CD14-positive monocyte (primary cell): ENCODE measurements around the gene MS4A4E. TPM values are rescaled to one million over a fixed set of nuclear protein-coding genes. Genes with fewer than 3 reads are reported as not detected.
"Not testable (repeated sequence)": the region's sequence is repeated elsewhere in the genome, so short reads cannot be mapped to it uniquely, and the experiment has no call there.

Source experiments
- DNase-seq, 3 donors: peaks; one replicate each; pipeline ENCODE4 v3.0.0-alpha.2; 2011 to 2022
- H2AFZ ChIP-seq: 2 replicates; pipeline ENCODE4 v1.6.0; 2012; ENCODE audit warnings: mild to moderate bottlenecking, low read depth, low read length, inconsistent platforms; ENCODE audit not compliant: insufficient read depth, poor library complexity, severe bottlenecking
- H3K27ac ChIP-seq, 2 donors: 1 replicate in 1 of 2; 2 replicates in 1 of 2; pipeline ENCODE4 v1.5.1; 2012 to 2013; ENCODE audit warnings: low read length in 2 of 2, control low read depth in 1 of 2, inconsistent platforms in 1 of 2, low read depth in 1 of 2, mild to moderate bottlenecking in 1 of 2
- H3K27me3 ChIP-seq, 2 donors: one replicate each; pipeline versions ENCODE4 v1.6.0 to v1.6.1; 2011 to 2013; ENCODE audit warnings: low read length in 2 of 2; ENCODE audit not compliant: control insufficient read depth in 2 of 2, insufficient read depth in 2 of 2
- H3K36me3 ChIP-seq, 2 donors: replicated peaks in 1 of 2; 1 replicate in 1 of 2; 2 replicates in 1 of 2; pipeline versions ENCODE4 v1.5.1 to v1.6.1; 2012 to 2013; ENCODE audit warnings: low read length in 2 of 2, control low read depth in 1 of 2, inconsistent platforms in 1 of 2, mild to moderate bottlenecking in 1 of 2; ENCODE audit not compliant: insufficient read depth in 2 of 2, control insufficient read depth in 1 of 2
- H3K4me1 ChIP-seq, 2 donors: 1 replicate in 1 of 2; 2 replicates in 1 of 2; pipeline versions ENCODE4 v1.5.1 to v1.6.1; 2012 to 2013; ENCODE audit warnings: low read length in 2 of 2, control low read depth in 1 of 2, inconsistent platforms in 1 of 2, mild to moderate bottlenecking in 1 of 2, moderate library complexity in 1 of 2; ENCODE audit not compliant: insufficient read depth in 2 of 2, control insufficient read depth in 1 of 2
- H3K4me2 ChIP-seq: replicated peaks from 2 replicates; pipeline ENCODE3; 2012; ENCODE audit warnings: low read length, moderate library complexity, mild to moderate bottlenecking; ENCODE audit not compliant: poor library complexity, severe bottlenecking; ENCODE audit errors: extremely low read depth
- H3K4me3 ChIP-seq, 3 experiments: fragments of 200-600 bp in 1 of 3; sonication (generic) in 1 of 3; replicated peaks in 1 of 3; 1 replicate in 2 of 3; 2 replicates in 1 of 3; pipeline ENCODE4 v1.5.1; 2011 to 2013; ENCODE audit warnings: low read length in 3 of 3, mild to moderate bottlenecking in 3 of 3, control low read depth in 2 of 3, low read depth in 2 of 3, inconsistent platforms in 1 of 3, moderate library complexity in 1 of 3
- H3K79me2 ChIP-seq: 2 replicates; pipeline ENCODE4 v1.6.0; 2012; ENCODE audit warnings: mild to moderate bottlenecking, control low read depth, inconsistent platforms, low read length, moderate library complexity; ENCODE audit not compliant: insufficient read depth
- H3K9ac ChIP-seq: 2 replicates; pipeline ENCODE4 v1.6.0; 2017; ENCODE audit warnings: low read length, mild to moderate bottlenecking; ENCODE audit not compliant: insufficient read depth, poor library complexity, severe bottlenecking
- H3K9me3 ChIP-seq, 2 donors: replicated peaks in 1 of 2; 1 replicate in 1 of 2; 2 replicates in 1 of 2; pipeline versions ENCODE4 v1.5.1 to v1.6.1; 2012 to 2013; ENCODE audit warnings: low read length in 2 of 2, control low read depth in 1 of 2; ENCODE audit not compliant: control insufficient read depth in 1 of 2, insufficient read depth in 1 of 2
- H4K20me1 ChIP-seq: 2 replicates; pipeline ENCODE4 v1.6.0; 2012; ENCODE audit warnings: mild to moderate bottlenecking, low read length, control low read depth, moderate library complexity; ENCODE audit not compliant: insufficient read depth
- H3K27ac Mint-ChIP-seq, 7 donors: one replicate each; pipeline ENCODE4 v1.8.0; 2020; ENCODE audit warnings: mild to moderate bottlenecking in 7 of 7, mixed read lengths in 7 of 7, moderate library complexity in 6 of 7, inconsistent platforms in 2 of 7
- H3K27me3 Mint-ChIP-seq, 3 donors: one replicate each; pipeline ENCODE4 v1.8.0; 2021 to 2022; ENCODE audit warnings: low read depth in 3 of 3, mild to moderate bottlenecking in 3 of 3, mixed read lengths in 3 of 3, moderate library complexity in 3 of 3, inconsistent platforms in 1 of 3
- H3K36me3 Mint-ChIP-seq, 2 donors: one replicate each; pipeline ENCODE4 v1.8.0; 2020; ENCODE audit warnings: mixed read lengths in 2 of 2, inconsistent platforms in 1 of 2, mild to moderate bottlenecking in 1 of 2
- H3K4me1 Mint-ChIP-seq: one replicate; pipeline ENCODE4 v1.8.0; 2020; ENCODE audit warnings: mild to moderate bottlenecking, mixed read lengths
- H3K4me3 Mint-ChIP-seq, 2 donors: one replicate each; pipeline ENCODE4 v1.8.0; 2020; ENCODE audit warnings: mild to moderate bottlenecking in 2 of 2, mixed read lengths in 2 of 2, moderate library complexity in 1 of 2
- H3K9me3 Mint-ChIP-seq, 7 donors: one replicate each; pipeline ENCODE4 v1.8.0; 2020 to 2022; ENCODE audit warnings: mixed read lengths in 7 of 7, mild to moderate bottlenecking in 6 of 7, moderate library complexity in 6 of 7, inconsistent platforms in 2 of 7
- WGBS: methylation state at CpG from one replicate; pipeline ENCODE4 v1.1.5; 2013; ENCODE audit warnings: missing lambda C conversion rate; ENCODE audit not compliant: insufficient coverage; 5-methylcytosine and 5-hydroxymethylcytosine counted together
- intact Hi-C, 2 donors: fragments of 100-400 bp; cut with micrococcal nuclease; formaldehyde crosslinking; loops; one replicate each; pipeline versions ENCODE4 v1.15.0 to v1.15.1; 2023
- polyA plus RNA-seq, 3 donors: library from polyadenylated mRNA; depleted of rRNA in 1 of 3; unstranded in 2 of 3; stranded (reverse) in 1 of 3; fragments of 300-500 nt in 2 of 3; fragments of >200 nt in 1 of 3; fragmentation: Illumina TruSeq in 2 of 3; gene quantifications; 1 replicate in 2 of 3; 2 replicates in 1 of 3; pipeline ENCODE4 v1.2.3, GENCODE V29; 2012 to 2021
- TF ChIP-seq, protein P1 (sequence below): fragments of 200-600 bp; IDR thresholded peaks from one replicate; pipeline ENCODE4 v1.8.0; 2022; ENCODE audit warnings: antibody characterized with exemption, mild to moderate bottlenecking

Gene MS4A4E
- polyA plus RNA-seq, 3 donors, result 1.00 to 10.2 (median 1.1) TPM

DNA sequence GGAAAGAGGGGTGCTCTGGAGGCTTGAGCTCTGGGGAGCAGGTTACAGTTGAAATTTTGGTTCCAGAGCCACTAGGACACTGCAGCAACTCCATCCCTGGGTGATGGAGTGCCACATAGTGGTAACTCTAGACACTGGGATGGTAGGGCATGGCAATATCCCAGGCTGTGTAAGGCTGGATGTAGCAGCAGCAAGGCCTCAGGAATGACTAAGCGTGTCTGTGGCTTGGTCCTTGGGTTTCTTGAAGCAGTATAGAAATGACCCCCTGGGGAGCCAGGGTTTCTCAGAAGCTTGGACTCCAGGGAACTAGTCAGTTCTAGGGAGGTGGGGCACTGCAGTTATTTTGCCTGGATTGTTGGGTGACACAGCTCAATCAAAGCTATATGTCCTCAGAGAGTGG is 45.6 kb upstream of the MS4A4E start:
- H3K4me3 ChIP-seq, result no peak overlapping the region
- no peak overlapping the region for H2AFZ ChIP-seq
- H3K27ac ChIP-seq, result no peak overlapping the region
- no peak overlapping the region for H3K4me2 ChIP-seq
- peaks cover 34 to 61% of the 10 kb centered on the region in 2 donors for H3K36me3 Mint-ChIP-seq
- H3K9me3 ChIP-seq, result peaks cover 0 to 5% of the 10 kb centered on the region in 2 donors
- H3K9me3 Mint-ChIP-seq, result peaks cover 0 to 12% (median 5%) of the 10 kb centered on the region in 7 donors
- no peak for DNase-seq
- 100% methylated on average over 1 of the region's 1 CpG for WGBS
- peaks cover 0 to 4% of the 10 kb centered on the region in 2 donors for H3K4me1 ChIP-seq
- no peaks in the 10 kb centered on the region for H4K20me1 ChIP-seq
- peaks cover 70% of the 10 kb centered on the region for H3K79me2 ChIP-seq
- peaks cover 12 to 37% of the 10 kb centered on the region in 2 donors for H3K36me3 ChIP-seq
- intact Hi-C loops, result no loop called here
- H3K27me3 Mint-ChIP-seq, result no peaks in the 10 kb centered on the region
- H3K27ac Mint-ChIP-seq, result peak overlapping the region in 4 of 7 donors; percentile 1 to 70 (median 26)
- H3K27me3 ChIP-seq, result no peaks in the 10 kb centered on the region
- no peak overlapping the region for H3K9ac ChIP-seq
- H3K4me1 Mint-ChIP-seq, result peaks cover 29% of the 10 kb centered on the region
- TF ChIP-seq, protein P1, sequence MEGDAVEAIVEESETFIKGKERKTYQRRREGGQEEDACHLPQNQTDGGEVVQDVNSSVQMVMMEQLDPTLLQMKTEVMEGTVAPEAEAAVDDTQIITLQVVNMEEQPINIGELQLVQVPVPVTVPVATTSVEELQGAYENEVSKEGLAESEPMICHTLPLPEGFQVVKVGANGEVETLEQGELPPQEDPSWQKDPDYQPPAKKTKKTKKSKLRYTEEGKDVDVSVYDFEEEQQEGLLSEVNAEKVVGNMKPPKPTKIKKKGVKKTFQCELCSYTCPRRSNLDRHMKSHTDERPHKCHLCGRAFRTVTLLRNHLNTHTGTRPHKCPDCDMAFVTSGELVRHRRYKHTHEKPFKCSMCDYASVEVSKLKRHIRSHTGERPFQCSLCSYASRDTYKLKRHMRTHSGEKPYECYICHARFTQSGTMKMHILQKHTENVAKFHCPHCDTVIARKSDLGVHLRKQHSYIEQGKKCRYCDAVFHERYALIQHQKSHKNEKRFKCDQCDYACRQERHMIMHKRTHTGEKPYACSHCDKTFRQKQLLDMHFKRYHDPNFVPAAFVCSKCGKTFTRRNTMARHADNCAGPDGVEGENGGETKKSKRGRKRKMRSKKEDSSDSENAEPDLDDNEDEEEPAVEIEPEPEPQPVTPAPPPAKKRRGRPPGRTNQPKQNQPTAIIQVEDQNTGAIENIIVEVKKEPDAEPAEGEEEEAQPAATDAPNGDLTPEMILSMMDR, result no peak
- no peak overlapping the region for H3K4me3 Mint-ChIP-seq

DNA sequence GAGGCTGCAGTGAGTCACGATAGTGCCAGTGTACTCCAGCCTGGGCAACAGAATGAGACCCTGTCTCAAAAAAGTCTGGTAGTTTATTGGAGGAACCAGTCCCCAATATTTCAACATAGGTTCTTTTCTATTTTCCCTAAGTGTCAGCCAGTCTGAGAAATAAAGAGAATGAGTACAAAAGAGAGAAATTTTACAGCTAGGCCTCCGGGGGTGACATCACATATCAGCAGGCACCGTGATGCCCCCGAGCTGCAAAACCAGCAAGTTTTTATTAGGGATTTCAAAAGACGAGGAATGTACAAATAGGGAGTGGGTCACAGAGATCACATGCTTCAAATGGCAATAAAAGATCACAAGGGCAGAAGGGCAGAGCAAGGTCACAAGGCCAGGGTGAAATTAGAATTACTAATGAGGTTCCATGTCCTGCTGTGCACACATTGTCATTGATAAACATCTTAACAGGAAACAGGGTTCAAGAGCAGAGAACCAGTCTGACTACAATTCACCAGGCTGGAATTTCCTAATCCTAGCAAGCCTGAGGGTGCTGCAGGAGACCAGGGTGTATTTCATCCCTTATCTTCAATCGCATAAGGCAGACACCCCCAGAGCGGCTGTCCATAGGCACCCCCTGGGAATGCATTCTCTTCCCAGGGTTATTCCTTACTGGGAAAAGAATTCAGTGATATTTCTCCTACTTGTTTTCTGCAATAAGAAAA is 42.6 kb upstream of the MS4A4E start:
- H4K20me1 ChIP-seq, H3K9ac ChIP-seq, H3K4me2 ChIP-seq, H3K4me3 Mint-ChIP-seq, H3K27me3 ChIP-seq, intact Hi-C loops, H3K9me3 ChIP-seq, H3K27ac ChIP-seq, H2AFZ ChIP-seq, H3K27me3 Mint-ChIP-seq, DNase-seq, H3K4me3 ChIP-seq: not testable (repeated sequence)
- Mint-ChIP-seq H3K36me3 (peaks cover 27 to 41% of the 10 kb centered on the region in 2 donors), H3K9me3 (peaks cover 0 to 10% (median 6%) of the 10 kb centered on the region in 7 donors), H3K4me1 (peaks cover 50% of the 10 kb centered on the region), H3K27ac (peak overlapping the region in 4 of 7 donors; percentile 11 to 47 (median 28))
- H3K36me3 ChIP-seq, result peaks cover 0 to 21% of the 10 kb centered on the region in 2 donors
- H3K4me1 ChIP-seq, result peaks cover 28 to 34% of the 10 kb centered on the region in 2 donors
- WGBS, result 100% methylated on average over 1 of the region's 7 CpGs
- peaks cover 81% of the 10 kb centered on the region for H3K79me2 ChIP-seq
